GM18517 (cell line): Measurements from ENCODE around the gene PLEKHA8.

Experiments
- ATAC-seq: cut with Tn5 transposase; IDR thresholded peaks from one replicate; pipeline ENCODE4 v1.9.1; 2021; ENCODE audit warnings: mild to moderate bottlenecking, moderate library complexity; ENCODE audit not compliant: unreplicated experiment

PLEKHA8 gene

DNA sequence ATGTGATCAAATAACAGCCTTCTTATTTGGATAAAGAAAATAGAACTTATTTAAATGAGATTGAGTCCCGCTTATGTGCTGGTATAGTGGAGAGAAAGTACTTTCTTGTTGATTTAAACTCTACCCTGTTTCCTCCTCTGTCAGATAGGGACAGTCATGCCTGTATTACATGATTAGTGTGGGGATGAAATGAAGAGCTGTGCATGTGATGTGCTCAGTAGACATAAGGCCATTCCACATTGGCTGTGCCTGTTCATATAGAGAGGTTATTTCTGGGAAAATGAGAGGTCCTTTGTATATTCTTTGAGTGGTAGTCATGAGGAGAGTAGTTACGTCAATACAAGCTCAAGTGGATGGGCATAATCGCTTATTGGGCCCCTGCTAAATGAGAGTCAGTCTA lies 112.2 kb downstream of the PLEKHA8 start:
- no peak for ATAC-seq

DNA sequence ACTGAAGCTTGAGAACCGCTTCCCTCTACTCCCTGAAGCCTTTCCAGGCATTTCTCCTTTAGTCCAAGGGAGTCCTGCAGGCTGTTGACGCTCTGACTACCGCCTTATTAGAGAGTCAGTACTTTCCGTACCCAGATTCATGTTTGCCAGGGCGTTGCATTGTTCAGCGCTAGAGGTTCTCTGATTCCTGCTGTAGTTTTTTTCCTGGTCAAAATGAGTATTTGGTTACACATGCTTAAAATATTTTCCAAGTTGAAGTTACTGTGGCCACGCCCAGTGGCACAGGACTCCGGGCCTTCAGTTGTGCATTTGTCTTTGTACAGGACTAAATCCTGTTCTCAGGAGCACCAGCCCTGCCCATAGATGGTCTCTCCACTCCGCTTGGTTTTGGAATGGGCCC lies 114.5 kb downstream of the PLEKHA8 start:
- ATAC-seq: no peak

DNA sequence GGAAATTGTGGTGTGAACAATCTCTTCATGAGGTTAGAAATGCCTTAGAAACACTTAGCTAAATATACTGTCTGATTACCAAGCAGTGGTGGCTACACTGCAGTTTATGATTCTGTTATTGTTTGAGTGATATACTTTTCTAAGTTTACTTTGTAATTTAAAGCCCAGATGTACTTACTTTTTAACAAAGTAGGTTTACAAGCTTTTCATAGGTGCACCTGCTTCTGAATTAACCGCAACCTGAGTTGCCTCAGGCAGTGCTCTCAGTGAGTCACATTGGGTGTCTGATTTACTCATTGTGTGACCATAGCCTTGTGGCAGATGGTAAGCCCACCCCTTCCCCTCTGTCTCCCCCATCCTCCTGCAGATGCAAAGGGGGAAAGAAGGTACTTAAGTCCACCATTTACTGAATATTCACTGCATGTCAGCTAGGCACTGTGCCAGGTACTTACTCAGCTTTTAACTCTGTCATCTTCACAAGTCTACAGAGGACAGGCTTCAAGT lies 115.6 kb downstream of the PLEKHA8 start:
- ATAC-seq: no peak

DNA sequence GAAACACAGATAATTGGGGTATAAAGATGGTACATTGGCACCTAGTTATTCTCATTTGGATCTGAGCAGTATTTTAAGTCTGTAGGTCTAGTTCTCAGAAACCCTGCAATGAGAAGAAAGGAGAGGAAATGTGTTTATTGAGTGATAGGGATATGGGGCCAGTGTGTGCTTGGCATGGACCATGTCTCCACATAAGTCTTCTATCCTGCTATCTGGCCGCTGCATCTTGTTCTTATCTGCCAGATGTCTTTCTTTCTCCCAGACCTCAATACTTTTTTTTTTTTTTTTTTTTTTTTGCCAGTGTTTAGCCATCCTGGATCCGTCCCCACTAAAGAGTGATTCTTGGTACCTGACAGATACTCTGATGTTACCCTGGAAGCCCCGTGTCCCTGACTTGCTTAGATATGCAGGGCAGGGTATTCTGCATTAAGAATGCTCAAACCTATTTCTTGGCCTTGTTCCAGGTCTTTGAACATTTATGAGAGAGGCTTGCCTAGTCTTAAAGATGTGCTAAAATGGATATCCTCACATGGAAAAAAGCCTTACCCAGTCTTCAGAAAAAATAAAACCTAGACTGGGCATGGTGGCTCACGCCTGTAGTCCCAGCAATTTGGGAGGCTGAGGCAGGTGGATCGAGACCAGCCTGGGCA lies 116.6 kb downstream of the PLEKHA8 start:
- ATAC-seq: no peak

DNA sequence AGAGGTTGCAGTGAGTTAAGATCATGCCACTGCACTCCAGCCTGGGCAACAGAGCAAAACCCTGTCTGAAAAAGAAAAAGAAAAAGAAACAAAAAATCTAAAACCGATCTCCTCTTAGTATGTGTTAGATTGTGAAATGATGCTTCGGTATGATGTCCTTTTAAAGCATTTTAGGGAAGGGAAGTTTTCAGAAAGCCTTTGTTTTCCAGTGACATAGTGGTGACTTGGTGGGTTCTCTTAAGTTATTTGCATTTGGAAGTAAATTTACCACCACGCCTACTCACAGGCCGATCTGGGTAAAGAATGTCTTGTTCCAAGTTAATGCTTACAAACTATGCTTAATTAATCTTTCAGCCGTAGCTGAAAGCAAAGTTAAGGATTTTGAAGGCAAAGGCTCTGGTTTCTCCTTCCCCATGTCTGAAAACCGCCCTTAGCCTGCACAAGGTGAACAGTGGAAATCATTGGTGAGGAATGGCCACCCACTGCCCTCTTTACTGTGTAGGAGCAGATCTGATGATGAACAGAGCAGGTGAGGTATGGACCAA lies 117.3 kb downstream of the PLEKHA8 start:
- ATAC-seq: no peak

DNA sequence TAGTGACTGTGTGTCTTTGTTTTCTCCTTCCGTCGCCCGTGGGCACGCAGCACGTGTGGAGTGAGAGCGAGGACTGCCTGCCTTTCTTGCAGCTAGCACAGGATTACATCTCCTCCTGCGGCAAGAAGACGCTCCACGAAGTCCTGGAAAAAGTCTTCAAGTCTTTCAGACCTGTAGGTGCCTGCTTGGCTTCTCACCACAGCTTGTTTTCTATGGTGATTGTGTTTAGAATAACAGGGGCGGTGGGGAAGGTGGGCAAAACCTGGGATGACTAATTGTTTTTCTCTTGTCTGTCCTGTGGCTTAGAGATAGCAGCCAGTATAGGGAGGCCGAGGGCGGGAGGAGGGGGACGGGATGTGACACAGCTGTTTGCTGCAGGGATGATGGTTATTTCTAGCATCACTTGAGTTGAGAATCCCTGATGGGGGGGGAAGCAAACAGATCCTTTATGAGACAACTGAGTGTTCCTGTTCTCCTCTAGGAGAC lies 118.0 kb downstream of the PLEKHA8 start:
- ATAC-seq: no peak

DNA sequence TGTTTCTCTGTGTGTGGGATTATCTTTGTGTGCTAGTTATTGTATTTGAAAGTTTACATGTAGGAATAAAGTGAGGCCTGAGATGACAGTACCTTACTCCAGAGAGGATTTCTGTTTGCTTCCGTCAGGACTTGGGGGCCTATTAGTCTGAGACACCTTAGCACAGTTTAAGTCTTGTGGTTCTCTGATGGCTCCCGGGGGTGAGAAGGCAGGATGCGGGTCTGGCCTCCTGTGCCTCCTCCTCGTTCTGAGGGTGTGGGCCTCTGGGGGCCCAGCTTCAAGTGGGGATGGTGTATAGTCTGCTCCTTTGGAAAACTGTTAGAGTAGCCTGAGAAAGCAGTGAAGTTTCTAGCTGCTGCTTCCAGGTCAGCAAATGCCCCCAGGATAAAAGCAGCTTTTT lies 119.0 kb downstream of the PLEKHA8 start:
- no peak for ATAC-seq

DNA sequence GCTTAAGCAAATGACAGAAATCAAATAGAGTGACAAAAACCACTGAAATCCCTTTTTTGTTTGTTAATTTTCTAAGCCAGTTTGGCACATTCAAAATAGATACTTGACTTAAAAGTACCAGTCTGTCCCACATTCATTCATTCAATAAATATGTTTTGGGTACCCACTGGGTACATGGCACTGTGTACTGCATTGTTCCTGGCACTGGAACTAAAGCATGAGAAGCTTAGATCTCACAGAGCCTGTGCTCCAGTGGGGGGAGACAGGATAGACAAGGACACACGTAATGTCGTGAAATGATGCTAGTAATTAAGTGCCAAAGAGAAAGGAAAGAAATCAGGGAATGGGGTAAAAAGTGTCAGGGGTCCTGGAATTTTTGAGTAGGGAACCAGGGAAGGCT lies 119.6 kb downstream of the PLEKHA8 start:
- ATAC-seq: no peak

DNA sequence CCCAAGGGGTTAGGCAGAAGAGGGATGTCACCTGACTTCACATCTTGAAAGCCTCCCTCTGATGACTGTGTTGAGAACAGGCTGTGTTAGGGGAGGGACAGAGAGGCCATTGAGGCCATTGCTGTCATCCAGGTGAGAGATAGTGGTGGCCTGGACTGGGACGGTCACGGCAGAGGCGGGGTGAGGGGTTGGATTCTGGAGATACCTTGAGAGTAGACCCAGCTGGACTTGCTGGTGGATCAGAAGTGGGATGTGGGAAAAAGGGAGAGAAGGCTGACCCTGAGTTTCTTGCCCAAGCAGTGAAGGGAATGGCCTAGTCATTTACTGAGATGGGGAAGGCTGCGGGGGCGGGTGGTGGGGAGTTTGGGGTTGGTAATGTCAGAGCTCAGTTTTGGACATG lies 120.2 kb downstream of the PLEKHA8 start:
- no peak for ATAC-seq

DNA sequence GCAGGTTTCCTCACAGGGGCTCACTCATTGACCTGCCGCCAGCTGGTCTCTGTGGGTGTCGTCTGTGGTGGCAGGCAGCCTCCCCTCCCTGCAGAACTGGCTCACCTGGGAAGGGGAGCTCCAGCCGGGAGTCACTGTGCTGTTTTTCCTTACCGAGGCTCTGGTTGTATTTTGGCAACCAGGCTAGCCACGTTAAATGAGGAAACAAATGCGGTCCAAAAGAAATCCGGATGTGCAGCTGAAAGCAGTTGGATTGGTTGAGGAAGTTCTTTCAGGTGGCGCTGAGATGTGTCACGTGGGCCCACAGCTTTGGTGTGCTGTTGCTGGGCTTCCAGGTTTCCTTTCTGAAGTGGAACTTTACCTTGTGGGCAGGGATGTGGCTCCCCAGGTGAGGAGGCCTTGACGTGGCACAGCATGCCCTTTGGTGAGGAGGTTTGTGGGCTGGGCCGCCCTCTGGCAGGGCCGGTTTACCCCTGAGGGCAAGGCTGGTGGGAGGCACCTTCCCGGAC lies 120.8 kb downstream of the PLEKHA8 start:
- ATAC-seq: no peak

DNA sequence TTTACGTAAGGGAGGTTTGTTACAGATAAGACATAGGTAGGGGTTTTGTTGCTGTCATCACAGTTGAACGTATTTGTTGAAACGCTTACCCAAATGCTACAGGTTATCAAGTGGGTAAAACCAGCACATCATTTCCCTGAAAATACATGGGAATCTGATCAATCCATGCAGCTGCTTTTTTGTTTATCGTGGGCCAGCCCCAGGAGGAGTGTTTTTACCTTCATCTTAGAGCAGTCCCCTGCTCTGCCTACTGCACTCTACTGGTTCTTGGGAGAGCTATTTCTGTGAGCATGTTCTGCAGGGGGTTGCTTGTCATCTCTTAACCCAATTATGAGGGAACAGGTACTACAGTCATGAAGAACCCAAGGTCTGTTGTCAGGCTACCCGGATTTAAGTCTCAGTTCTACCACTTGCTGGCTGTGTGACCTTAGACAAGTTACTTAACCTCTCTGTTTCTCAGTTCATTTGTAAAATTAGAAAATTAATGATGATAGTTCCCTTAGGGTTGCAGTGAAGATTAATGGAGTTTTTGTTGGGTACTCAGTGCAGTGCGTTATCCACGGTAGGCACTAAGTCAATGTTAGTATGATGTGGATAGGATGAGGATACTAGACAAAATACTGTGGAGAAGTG lies 121.5 kb downstream of the PLEKHA8 start:
- no peak for ATAC-seq

DNA sequence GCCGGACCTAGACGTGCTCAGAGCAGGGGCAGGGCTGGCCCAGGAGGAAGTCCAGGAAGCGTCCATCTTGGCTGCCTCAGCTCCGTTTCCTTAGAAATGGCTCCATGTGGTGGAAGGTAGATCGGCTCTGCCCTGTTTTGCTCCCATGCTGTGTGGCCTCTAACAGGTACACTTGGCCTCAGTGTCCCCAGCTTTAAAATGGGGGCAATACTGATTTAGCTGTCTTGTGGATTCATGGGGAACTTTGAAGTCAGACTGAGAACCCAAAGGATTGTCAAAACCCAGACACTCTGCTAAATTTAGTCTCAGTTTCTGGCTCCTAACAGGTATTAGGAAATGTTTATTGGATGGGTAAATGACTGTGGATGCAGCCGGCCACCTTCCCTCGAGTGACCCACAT lies 122.5 kb downstream of the PLEKHA8 start:
- ATAC-seq: no peak

DNA sequence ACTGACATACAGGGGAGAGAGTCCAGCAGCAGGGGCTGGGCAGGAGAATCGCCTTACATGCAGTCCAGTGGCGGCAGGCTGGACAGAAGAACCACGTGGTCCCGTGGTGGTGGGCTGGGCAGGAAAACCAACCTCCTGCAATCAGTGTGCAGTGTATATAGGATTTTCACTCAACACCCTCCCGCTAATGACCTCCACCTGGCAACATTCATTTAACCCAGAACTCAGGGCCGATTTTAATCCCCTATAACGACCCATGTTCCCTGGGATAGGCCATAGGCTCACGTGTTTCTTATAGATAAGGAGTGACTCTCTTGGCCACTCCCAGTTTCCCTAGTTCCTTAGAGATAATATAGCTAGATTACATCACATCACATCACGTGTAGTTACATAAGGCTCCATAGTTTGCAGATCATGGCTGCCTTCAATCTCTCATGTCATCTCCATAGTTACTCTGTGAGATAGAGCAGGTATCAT lies 125.9 kb downstream of the PLEKHA8 start:
- no peak for ATAC-seq

DNA sequence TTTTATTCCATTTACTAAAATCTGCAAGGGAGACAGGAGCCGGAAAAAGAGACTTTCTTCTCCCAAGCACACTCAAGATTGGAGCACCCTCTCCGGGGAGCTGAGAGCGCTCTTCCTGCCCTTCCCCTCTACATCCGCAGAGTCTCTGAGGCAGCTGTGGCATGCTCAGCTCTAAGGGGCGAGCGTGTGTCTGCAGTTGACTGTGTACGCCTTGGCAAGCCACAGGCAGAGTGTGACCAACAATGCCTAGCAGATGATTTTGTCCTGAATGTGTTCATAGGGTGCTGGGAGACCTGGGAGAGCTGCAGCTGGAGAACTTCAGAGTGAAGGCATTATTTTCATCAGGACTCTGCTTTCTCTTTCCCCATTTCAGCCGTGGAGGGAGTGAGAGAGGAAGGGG lies 127.3 kb downstream of the PLEKHA8 start:
- ATAC-seq: no peak

DNA sequence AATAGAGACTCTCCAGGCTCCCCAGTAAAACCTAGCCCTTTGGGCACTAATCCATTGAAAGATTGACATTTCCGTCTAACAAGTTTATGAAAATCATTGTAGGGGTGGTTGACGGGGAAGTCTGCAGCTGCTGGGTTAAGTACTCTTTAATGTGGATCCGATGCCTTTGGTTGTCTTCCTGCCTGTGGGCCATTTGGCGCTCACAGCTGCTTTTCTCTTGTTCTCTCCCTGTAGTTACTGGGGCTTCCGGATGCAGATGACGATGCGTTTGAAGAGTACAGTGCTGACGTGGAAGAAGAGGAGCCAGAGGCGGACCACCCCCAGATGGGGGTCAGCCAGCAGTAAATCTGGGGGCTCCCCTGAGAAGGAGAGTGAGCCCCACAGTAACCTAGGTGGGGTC lies 129.0 kb downstream of the PLEKHA8 start:
- no peak for ATAC-seq

DNA sequence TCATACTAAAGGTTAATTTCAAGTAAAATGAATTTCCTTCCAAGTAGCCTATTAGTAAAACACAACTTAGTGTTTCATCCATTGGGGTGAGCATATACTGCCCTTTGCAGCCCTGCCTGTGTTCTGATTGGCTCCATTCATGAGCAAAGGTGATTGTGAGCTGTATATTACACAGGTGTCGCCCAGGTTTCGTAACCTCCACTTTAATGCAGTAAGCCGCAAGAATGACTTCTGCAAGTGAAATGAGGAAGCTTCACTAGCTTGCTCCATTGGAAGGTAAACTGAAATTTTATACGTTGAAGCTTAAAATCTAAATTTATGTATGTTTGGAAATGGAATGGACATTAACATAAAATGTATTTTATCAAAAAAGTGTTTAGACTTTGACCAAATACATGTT lies 131.0 kb downstream of the PLEKHA8 start:
- ATAC-seq: no peak

DNA sequence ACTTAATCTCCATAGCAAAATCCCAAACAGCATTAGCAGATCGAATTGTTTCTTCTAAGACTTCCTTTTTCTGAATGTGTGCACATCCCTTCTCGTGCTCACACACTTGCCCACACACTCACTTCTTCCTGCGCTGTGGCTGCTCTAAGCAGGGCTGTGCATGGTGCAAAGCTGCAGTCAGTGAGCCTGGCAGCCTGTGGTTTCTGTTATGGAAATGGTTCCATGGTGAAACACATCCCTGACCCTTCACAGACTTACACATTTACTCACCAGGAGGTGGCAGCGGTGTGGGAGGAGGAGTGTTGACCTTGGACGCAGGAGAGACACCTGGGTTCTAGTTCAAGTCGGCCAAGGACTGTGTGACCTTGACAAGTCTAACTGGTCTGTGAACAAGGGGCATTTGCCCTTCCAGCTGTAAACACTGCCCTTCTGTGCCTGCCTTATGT lies 131.5 kb downstream of the PLEKHA8 start:
- no peak for ATAC-seq

DNA sequence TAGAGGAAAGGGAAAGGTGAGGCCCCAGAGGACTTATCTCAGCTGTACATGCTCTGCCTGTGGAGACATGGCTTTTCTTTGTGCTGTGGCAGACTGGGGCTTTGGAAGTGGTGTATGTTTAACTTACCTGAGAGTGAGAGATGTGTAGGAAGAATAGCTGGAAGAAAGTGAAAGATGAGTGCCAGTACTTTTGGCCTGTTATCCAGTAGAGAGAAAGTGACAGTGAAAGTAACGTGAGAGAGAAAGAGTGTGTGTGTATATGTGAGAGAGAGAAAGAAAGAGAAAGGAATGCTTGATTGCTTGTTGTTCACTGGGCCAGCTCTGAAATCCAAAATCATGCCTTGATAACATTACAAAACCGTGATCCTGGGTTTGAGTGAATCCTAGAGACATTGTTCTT lies 132.1 kb downstream of the PLEKHA8 start:
- no peak for ATAC-seq

DNA sequence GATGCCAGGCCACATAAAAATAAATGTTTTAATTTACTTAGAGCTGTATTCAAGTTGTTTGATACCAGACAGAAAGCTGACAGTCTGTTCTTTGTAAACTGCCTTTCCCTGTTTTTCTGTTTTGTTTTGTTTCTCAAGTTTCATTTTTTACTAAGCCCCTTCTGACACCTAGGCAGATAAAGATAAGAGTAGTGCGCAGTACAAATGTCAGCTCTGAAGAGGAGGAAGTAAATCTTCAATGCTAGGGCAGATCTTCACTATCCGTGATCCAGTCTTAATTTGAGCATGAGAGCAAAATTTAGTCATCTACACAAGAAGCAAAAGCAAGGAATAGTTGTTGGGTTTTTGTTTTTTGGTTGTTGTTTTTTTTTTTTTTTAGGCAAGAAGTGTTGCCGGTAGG lies 133.9 kb downstream of the PLEKHA8 start:
- no peak for ATAC-seq

DNA sequence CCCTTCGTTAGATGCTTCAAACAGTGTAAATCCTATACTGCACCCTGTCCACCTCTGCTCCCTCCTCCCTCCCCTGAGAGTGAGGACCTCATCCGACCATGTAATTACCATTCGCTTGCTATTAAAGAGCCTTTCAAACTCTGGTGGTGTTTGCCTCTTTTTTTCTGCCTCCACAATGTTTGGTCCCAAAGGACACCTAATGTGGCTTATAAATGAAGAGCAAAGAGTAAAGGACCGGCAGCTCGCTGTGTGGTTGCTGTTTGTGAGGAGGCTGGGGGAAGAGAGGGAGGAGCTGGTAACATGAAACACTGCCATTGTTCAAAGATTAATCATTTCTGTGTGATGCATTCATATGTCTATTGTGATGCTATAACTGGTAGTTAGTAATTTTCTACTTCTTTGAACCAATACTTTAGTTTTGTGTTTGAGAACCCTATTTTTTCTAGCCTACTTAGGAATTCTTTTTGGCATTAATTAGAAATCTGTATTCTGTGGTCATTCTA lies 134.5 kb downstream of the PLEKHA8 start:
- ATAC-seq: peak; percentile 34

DNA sequence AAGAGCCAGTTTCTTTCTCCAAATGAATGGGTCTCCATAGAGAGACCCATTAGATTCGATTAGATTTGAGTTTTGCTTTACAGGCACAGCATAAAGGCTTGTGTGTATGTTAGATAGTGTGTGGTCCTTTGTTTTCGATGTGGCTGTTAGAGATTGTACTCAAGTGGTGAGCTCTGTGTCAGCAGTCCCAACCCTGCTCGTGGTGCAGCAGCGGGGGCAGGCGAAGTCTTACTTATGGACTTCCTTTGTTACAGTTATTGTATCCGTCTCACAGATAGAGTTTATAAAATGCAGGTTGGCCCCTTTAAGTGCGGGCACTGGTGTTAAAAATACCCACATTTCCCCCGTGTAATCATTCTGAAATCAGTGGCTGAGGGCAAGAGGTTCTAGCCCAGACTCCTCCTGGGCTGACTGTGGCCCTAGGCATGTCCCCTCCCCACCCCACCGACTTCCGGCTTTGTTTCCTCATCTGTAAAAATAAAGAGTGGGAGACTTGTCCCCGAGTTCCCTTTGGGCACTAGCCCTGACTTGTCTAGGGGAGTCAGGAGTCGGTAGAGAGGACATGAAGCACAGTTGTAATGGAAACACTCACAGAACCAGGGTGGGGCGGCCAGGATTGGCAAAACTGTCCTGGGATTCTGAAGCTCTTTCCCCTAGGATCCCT lies 135.2 kb downstream of the PLEKHA8 start:
- ATAC-seq: peak; percentile 49
